Liver (tissue), 3 donors: ENCODE results near the gene KCTD2.
"Not testable (repeated sequence)": the region's sequence is repeated elsewhere in the genome, so short reads cannot be mapped to it uniquely, and the experiment has no call there.

Experiments
- GABPA ChIP-seq, 2 donors: IDR thresholded peaks in 1 of 2; conservative IDR thresholded peaks in 1 of 2; 2 replicates each; pipeline ENCODE4 v1.6.1; 2016; ENCODE audit warnings: antibody characterized with exemption in 2 of 2, mild to moderate bottlenecking in 1 of 2, moderate library complexity in 1 of 2
- HNF4G ChIP-seq: IDR thresholded peaks from 2 replicates; pipeline ENCODE4 v1.6.1; 2016; ENCODE audit warnings: antibody characterized with exemption
- RXRA ChIP-seq, 2 donors: IDR thresholded peaks; 2 replicates each; pipeline ENCODE4 v1.6.1; 2017 to 2018; ENCODE audit warnings: antibody characterized with exemption in 2 of 2, mild to moderate bottlenecking in 1 of 2
- YY1 ChIP-seq: IDR thresholded peaks from 2 replicates; pipeline ENCODE4 v1.6.1; 2016; ENCODE audit warnings: antibody characterized with exemption, mild to moderate bottlenecking
- TF ChIP-seq, protein P1 (sequence below): fragments of 150-350 bp; IDR thresholded peaks from 2 replicates; pipeline ENCODE4 v1.5.1; 2017; ENCODE audit warnings: improper control_type of control experiment, low read depth, low read length; ENCODE audit not compliant: missing input control
- TF ChIP-seq, protein P2 (sequence below): IDR thresholded peaks from 2 replicates; pipeline ENCODE4 v1.6.1; 2016; ENCODE audit warnings: antibody characterized with exemption
- TF ChIP-seq, protein P3 (sequence below): IDR thresholded peaks from 2 replicates; pipeline ENCODE4 v1.6.1; 2016; ENCODE audit warnings: antibody characterized with exemption
- donor health status: healthy.
- donor health status: healthy.

DNA sequence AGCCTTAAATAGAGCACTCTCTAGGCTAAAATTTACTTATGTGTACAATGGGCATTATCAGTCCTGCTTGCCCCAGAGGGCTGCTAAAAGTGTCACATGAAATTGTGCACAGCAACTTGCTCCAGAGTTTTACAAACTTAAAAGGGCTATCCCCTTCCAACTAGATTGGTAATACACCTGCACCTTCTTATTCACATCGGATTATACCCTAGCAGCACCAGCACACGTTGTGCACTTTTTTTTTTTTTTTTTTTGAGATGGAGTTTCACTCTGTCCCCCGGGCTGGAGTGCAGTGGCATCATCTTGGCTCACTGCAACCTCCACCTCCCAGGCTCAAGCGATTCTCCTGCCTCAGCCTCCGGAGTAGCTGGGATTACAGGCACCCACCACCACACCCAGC is 3.2 kb upstream of the KCTD2 start:
- TF ChIP-seq, protein P1, sequence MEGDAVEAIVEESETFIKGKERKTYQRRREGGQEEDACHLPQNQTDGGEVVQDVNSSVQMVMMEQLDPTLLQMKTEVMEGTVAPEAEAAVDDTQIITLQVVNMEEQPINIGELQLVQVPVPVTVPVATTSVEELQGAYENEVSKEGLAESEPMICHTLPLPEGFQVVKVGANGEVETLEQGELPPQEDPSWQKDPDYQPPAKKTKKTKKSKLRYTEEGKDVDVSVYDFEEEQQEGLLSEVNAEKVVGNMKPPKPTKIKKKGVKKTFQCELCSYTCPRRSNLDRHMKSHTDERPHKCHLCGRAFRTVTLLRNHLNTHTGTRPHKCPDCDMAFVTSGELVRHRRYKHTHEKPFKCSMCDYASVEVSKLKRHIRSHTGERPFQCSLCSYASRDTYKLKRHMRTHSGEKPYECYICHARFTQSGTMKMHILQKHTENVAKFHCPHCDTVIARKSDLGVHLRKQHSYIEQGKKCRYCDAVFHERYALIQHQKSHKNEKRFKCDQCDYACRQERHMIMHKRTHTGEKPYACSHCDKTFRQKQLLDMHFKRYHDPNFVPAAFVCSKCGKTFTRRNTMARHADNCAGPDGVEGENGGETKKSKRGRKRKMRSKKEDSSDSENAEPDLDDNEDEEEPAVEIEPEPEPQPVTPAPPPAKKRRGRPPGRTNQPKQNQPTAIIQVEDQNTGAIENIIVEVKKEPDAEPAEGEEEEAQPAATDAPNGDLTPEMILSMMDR = not testable (repeated sequence)
- not testable (repeated sequence) for TF ChIP-seq RXRA (IDR thresholded peaks at IDR 0.05); GABPA (IDR thresholded peaks at IDR 0.05 in 1 of 2, conservative IDR thresholded peaks at IDR 0.05 in 1 of 2); YY1; HNF4G
- TF ChIP-seq, protein P2, sequence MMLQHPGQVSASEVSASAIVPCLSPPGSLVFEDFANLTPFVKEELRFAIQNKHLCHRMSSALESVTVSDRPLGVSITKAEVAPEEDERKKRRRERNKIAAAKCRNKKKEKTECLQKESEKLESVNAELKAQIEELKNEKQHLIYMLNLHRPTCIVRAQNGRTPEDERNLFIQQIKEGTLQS = not testable (repeated sequence)
- TF ChIP-seq, protein P3, sequence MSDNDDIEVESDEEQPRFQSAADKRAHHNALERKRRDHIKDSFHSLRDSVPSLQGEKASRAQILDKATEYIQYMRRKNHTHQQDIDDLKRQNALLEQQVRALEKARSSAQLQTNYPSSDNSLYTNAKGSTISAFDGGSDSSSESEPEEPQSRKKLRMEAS = not testable (repeated sequence)
